ENCODE results near the gene HMG20A. TPM values are rescaled to one million over a fixed set of nuclear protein-coding genes. Genes with fewer than 3 reads are reported as not detected.
A peak's percentile ranks its signal among the peaks of the same experiment; 100 is the strongest.

Gene HMG20A
- total and polyA plus RNA-seq, 10 of the 15 experiments (the other 5 are each of a cell fraction or from before 2014, with no cell fraction given), result 30.0 to 98.7 (median 46.8) TPM

DNA sequence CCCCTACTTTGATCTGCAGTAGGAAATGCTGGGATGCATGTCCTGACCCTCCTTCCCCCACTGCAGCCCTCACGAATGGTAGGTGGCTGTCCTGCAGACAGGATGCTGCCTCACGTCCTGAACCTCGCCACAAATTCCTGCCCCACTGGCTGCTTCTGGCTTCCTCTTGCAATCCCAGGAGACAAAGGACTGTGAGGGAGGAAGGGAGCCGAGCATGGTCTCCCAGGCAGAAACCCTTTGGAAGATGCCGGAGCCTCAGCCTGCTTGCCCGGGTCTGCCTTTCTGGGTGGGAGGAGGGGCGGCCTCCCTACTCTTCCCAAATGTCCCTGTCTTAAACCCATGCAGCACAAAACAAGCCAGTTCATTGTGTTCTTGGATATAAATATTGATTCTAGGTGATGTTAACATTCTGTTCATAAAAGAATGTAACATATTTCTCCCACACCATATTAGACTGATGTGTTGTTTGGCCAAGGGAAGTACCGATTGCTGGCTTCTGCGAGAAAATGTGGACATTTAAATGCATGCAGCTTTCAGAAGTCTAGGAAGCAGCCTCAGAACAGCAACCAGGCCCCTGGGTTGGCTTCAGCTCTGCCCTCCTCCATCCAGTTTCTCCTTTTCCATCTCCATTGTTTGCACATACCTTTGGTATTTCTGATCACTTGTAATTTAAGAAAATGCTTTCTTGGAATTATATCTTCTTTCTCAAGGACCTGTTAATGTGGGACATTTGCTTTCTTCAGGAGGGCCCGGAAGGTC is 75.3 kb downstream of the HMG20A start:
- ATAC-seq (no peak), FAIRE-seq (peak; percentile 57), DNase-seq (ENCODE audit: low read depth, low spot score) (no peak)
- H3K27ac ChIP-seq (ENCODE audit: control insufficient read depth, insufficient read depth), result no peak overlapping the region
- H2AFZ ChIP-seq (ENCODE audit: control insufficient read depth, low read depth, low read length), result no peak overlapping the region
- 0 out of 4 replicates have a peak, but pooled peaks cover 0 to 5% of the 10 kb centered on the region in 2 experiments for H3K36me3 ChIP-seq (ENCODE audit: control insufficient read depth in 2 of 2, insufficient read depth in 2 of 2, low read length in 1 of 2)
- RAD21 ChIA-PET (ENCODE audit: unreplicated experiment), result interaction anchor here (0.7 to 10.5 kb wide), 13 partner anchors 43 to 723 kb away, joined by 3 to 279 read pairs (median 9); no protein-coding TSS in a partner anchor
- no peak overlapping the region for H3K9ac ChIP-seq (ENCODE audit: control insufficient read depth, insufficient read depth, low read length)
- 92% methylated on average over 10 of the region's 10 CpGs for WGBS (ENCODE audit: insufficient coverage, insufficient replicate concordance, low lambda C conversion rate, missing lambda C conversion rate)
- no peaks in the 10 kb centered on the region for H3K79me2 ChIP-seq (ENCODE audit: control insufficient read depth, insufficient read depth, low read length)
- H3K4me1 ChIP-seq (ENCODE audit: control insufficient read depth, insufficient read depth, low read length), result peaks cover 20% of the 10 kb centered on the region
- H3K4me2 ChIP-seq (ENCODE audit: control insufficient read depth, insufficient read depth), result no peak overlapping the region
- intact Hi-C loops (cut with micrococcal nuclease; ENCODE audit: unreplicated experiment) (loop anchor here (2.0 to 5.0 kb wide), 2 partner anchors 46 to 377 kb away; no protein-coding TSS in a partner anchor), in situ Hi-C loops (cut with MboI) (loop anchor here (5.0 kb wide), 2 partner anchors 309 to 379 kb away; no protein-coding TSS in a partner anchor)
- CTCF ChIA-PET, result interaction anchor here (0.7 to 10.5 kb wide), 22 partner anchors 8 to 522 kb away, joined by 3 to 411 read pairs (median 4); partner anchors contain the start of genes HMG20A and TSPAN3
- no TSS peak for BruUV-seq (replicated peaks)
- H3K27me3 ChIP-seq (replicated peaks in 1 of 2; ENCODE audit: control insufficient read depth in 2 of 2, insufficient read depth in 2 of 2, low read length in 1 of 2), result no peaks in the 10 kb centered on the region
- POLR2A ChIA-PET, result interaction anchor here (0.7 to 1.6 kb wide), 4 partner anchors 48 to 387 kb away, joined by 3 to 15 read pairs (median 3); no protein-coding TSS in a partner anchor
- no peaks in the 10 kb centered on the region for H4K20me1 ChIP-seq (ENCODE audit: control insufficient read depth, insufficient read depth)
- TF ChIP-seq, protein P1, sequence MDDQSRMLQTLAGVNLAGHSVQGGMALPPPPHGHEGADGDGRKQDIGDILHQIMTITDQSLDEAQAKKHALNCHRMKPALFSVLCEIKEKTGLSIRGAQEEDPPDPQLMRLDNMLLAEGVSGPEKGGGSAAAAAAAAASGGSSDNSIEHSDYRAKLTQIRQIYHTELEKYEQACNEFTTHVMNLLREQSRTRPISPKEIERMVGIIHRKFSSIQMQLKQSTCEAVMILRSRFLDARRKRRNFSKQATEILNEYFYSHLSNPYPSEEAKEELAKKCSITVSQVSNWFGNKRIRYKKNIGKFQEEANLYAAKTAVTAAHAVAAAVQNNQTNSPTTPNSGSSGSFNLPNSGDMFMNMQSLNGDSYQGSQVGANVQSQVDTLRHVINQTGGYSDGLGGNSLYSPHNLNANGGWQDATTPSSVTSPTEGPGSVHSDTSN (IDR thresholded peaks at IDR 0.05; ENCODE audit: insufficient replicate concordance, low read depth, low read length), result no peak
- no peak for TF ChIP-seq CREM (IDR thresholded peaks at IDR 0.05; ENCODE audit: low read depth)
- TF ChIP-seq SREBF1 (IDR thresholded peaks at IDR 0.05; ENCODE audit: low read length), result no peak
- TF ChIP-seq GABPA (IDR thresholded peaks at IDR 0.05; ENCODE audit: low read depth), result no peak
- no peak for TF ChIP-seq SMC3 (IDR thresholded peaks at IDR 0.05; ENCODE audit: borderline replicate concordance, low read length)
- no peak for TF ChIP-seq CHD2 (IDR thresholded peaks at IDR 0.05; ENCODE audit: borderline replicate concordance, low read depth, low read length)
- TF ChIP-seq CBFB (IDR thresholded peaks at IDR 0.05; ENCODE audit: low read depth), result no peak
- TF ChIP-seq, protein P2, sequence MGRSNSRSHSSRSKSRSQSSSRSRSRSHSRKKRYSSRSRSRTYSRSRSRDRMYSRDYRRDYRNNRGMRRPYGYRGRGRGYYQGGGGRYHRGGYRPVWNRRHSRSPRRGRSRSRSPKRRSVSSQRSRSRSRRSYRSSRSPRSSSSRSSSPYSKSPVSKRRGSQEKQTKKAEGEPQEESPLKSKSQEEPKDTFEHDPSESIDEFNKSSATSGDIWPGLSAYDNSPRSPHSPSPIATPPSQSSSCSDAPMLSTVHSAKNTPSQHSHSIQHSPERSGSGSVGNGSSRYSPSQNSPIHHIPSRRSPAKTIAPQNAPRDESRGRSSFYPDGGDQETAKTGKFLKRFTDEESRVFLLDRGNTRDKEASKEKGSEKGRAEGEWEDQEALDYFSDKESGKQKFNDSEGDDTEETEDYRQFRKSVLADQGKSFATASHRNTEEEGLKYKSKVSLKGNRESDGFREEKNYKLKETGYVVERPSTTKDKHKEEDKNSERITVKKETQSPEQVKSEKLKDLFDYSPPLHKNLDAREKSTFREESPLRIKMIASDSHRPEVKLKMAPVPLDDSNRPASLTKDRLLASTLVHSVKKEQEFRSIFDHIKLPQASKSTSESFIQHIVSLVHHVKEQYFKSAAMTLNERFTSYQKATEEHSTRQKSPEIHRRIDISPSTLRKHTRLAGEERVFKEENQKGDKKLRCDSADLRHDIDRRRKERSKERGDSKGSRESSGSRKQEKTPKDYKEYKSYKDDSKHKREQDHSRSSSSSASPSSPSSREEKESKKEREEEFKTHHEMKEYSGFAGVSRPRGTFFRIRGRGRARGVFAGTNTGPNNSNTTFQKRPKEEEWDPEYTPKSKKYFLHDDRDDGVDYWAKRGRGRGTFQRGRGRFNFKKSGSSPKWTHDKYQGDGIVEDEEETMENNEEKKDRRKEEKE (IDR thresholded peaks at IDR 0.05), result no peak
- no peak for TF ChIP-seq TAF1 (IDR thresholded peaks at IDR 0.05; ENCODE audit: borderline replicate concordance, low read depth, low read length)
- no peak for TF ChIP-seq JUND (IDR thresholded peaks at IDR 0.05; ENCODE audit: low read depth, low read length)
- TF ChIP-seq EP300 (IDR thresholded peaks at IDR 0.05; ENCODE audit: borderline replicate concordance in 1 of 2, control insufficient read depth in 1 of 2, low read depth in 2 of 2, low read length in 2 of 2), result no peak
- H3K9me3 ChIP-seq (replicated peaks; ENCODE audit: control insufficient read depth, insufficient read depth, low read length), result no peaks in the 10 kb centered on the region
- SMC1A ChIA-PET (ENCODE audit: uncharacterized antibody, unreplicated experiment), result interaction anchor here (0.9 to 10.1 kb wide), 14 partner anchors 10 to 523 kb away, joined by 3 to 269 read pairs (median 5); no protein-coding TSS in a partner anchor
- H3K4me3 ChIP-seq, result no peak overlapping the region
